ENCODE results near the gene FUT4. TPM values are rescaled to one million over a fixed set of nuclear protein-coding genes. Genes with fewer than 3 reads are reported as not detected.
"Not testable (repeated sequence)": the region's sequence is repeated elsewhere in the genome, so short reads cannot be mapped to it uniquely, and the experiment has no call there.

Gene FUT4
- total and polyA plus RNA-seq, 4 donors = 1.0 to 9.7 (median 7.2) TPM

DNA sequence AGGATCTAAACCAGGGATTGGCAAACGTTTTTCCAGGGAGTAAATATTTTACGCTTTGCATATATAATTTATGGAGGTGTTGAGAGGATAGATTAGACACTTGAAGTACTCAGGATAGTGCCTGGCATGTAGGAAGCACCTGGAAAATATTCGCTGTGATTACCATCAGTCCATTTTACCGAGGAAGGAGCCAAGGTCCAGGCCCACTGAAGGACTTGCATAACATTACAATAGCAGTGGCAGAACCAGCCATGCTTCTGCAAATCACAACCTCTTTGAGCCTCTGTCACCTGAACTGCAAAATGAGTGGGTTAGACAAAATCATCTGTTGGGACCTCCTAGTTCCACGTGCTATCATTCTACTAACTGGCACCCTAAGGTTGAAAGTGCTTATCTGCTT lies 5.4 kb downstream of the FUT4 start:
- Histone ChIP-seq H3K9me3 (ENCODE audit: control insufficient read depth in 4 of 4, insufficient read depth in 3 of 4, low read length in 3 of 4) (no peaks in the 10 kb centered on the region), H3K4me3 (no peak overlapping the region), H3K4me1 (ENCODE audit: control insufficient read depth in 5 of 5, insufficient read depth in 5 of 5, low read length in 5 of 5) (peaks cover 2 to 26% (median 8%) of the 10 kb centered on the region in 5 donors), H3K27me3 (ENCODE audit: control insufficient read depth in 3 of 3, insufficient read depth in 3 of 3, low read length in 2 of 3) (no peaks in the 10 kb centered on the region), H3K9ac (ENCODE audit: insufficient read depth in 1 of 2, low read length in 2 of 2) (no peak overlapping the region), H3K27ac (ENCODE audit: low read depth in 1 of 2, low read length in 1 of 2) (no peak overlapping the region), H3K36me3 (ENCODE audit: control insufficient read depth in 4 of 4, insufficient read depth in 4 of 4, low read length in 4 of 4) (peaks cover 0 to 9% (median 3%) of the 10 kb centered on the region in 4 donors)
- DNase-seq (no peak), ATAC-seq (ENCODE audit: insufficient read depth, low FRiP score) (no peak)
- 38 to 65% methylated on average over 5 of the region's 5 CpGs for WGBS, 2 donors
- TF ChIP-seq, protein P1, sequence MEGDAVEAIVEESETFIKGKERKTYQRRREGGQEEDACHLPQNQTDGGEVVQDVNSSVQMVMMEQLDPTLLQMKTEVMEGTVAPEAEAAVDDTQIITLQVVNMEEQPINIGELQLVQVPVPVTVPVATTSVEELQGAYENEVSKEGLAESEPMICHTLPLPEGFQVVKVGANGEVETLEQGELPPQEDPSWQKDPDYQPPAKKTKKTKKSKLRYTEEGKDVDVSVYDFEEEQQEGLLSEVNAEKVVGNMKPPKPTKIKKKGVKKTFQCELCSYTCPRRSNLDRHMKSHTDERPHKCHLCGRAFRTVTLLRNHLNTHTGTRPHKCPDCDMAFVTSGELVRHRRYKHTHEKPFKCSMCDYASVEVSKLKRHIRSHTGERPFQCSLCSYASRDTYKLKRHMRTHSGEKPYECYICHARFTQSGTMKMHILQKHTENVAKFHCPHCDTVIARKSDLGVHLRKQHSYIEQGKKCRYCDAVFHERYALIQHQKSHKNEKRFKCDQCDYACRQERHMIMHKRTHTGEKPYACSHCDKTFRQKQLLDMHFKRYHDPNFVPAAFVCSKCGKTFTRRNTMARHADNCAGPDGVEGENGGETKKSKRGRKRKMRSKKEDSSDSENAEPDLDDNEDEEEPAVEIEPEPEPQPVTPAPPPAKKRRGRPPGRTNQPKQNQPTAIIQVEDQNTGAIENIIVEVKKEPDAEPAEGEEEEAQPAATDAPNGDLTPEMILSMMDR (IDR thresholded peaks at IDR 0.05; ENCODE audit: control extremely low read depth, extremely low read depth) = no peak

DNA sequence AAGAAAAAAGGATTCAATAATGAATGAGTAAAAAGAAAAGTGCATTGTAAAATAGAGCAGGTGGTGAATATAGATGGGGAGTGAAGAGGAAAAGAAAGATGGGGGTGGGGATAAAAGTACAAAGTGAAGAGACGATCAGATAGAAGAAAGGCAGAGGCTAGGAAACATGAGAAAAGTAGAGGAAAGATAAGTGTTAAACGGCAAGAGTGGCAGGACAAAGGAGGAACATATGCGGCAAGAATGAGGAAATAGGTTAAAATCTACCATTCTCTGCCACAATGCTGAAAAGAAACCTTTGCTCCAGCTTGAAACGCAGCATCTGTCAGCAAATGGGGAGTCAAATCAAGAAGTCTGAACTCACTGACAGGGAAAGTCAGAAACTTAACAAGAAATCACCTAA lies 6.8 kb downstream of the FUT4 start:
- ATAC-seq (ENCODE audit: insufficient read depth, low FRiP score) (no peak), DNase-seq (no peak)
- Histone ChIP-seq H3K4me3 (no peak overlapping the region), H3K27ac (ENCODE audit: low read depth in 1 of 2, low read length in 1 of 2) (no peak overlapping the region), H3K36me3 (ENCODE audit: control insufficient read depth in 4 of 4, insufficient read depth in 4 of 4, low read length in 4 of 4) (peaks cover 0 to 5% (median 3%) of the 10 kb centered on the region in 4 donors), H3K9ac (ENCODE audit: insufficient read depth in 1 of 2, low read length in 2 of 2) (no peak overlapping the region), H3K27me3 (ENCODE audit: control insufficient read depth in 3 of 3, insufficient read depth in 3 of 3, low read length in 2 of 3) (no peaks in the 10 kb centered on the region), H3K9me3 (ENCODE audit: control insufficient read depth in 4 of 4, insufficient read depth in 3 of 4, low read length in 3 of 4) (no peaks in the 10 kb centered on the region), H3K4me1 (ENCODE audit: control insufficient read depth in 5 of 5, insufficient read depth in 5 of 5, low read length in 5 of 5) (peaks cover 2 to 17% (median 7%) of the 10 kb centered on the region in 5 donors)
- TF ChIP-seq, protein P1 (IDR thresholded peaks at IDR 0.05; ENCODE audit: control extremely low read depth, extremely low read depth) = no peak
- WGBS, 2 donors = 31 to 56% methylated on average over 4 of the region's 4 CpGs

DNA sequence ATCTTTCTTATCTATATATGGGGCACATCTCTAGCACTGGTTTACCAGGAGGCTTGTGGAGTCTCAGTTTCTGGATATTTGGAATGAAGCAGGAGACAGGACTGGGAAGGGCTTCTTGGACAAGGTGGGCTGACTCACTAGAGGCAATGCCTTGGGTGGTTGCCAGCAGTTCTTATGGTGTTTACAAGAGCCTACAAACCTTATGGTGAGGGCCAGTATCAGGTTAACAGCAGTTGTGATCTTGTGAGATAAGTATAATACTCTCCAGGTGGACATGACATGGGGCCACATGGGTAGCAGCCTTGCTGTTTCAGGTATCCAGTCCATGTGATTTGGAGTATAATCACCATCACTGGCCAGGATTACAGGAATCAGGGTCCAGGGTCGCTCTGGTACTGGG lies 10.2 kb downstream of the FUT4 start:
- Histone ChIP-seq H3K27me3 (ENCODE audit: control insufficient read depth in 3 of 3, insufficient read depth in 3 of 3, low read length in 2 of 3) (no peaks in the 10 kb centered on the region), H3K9ac (ENCODE audit: insufficient read depth in 1 of 2, low read length in 2 of 2) (no peak overlapping the region), H3K4me3 (no peak overlapping the region), H3K27ac (ENCODE audit: low read depth in 1 of 2, low read length in 1 of 2) (no peak overlapping the region), H3K4me1 (ENCODE audit: control insufficient read depth in 5 of 5, insufficient read depth in 5 of 5, low read length in 5 of 5) (peaks cover 0 to 8% (median 0%) of the 10 kb centered on the region in 5 donors), H3K9me3 (ENCODE audit: control insufficient read depth in 4 of 4, insufficient read depth in 3 of 4, low read length in 3 of 4) (no peaks in the 10 kb centered on the region), H3K36me3 (ENCODE audit: control insufficient read depth in 4 of 4, insufficient read depth in 4 of 4, low read length in 4 of 4) (peaks cover 0 to 4% (median 2%) of the 10 kb centered on the region in 4 donors)
- TF ChIP-seq, protein P1 (IDR thresholded peaks at IDR 0.05; ENCODE audit: control extremely low read depth, extremely low read depth) = no peak
- 38 to 96% methylated on average over 1 of the region's 1 CpG for WGBS, 2 donors
- ATAC-seq (ENCODE audit: insufficient read depth, low FRiP score) = no peak
- DNase-seq = no peak

DNA sequence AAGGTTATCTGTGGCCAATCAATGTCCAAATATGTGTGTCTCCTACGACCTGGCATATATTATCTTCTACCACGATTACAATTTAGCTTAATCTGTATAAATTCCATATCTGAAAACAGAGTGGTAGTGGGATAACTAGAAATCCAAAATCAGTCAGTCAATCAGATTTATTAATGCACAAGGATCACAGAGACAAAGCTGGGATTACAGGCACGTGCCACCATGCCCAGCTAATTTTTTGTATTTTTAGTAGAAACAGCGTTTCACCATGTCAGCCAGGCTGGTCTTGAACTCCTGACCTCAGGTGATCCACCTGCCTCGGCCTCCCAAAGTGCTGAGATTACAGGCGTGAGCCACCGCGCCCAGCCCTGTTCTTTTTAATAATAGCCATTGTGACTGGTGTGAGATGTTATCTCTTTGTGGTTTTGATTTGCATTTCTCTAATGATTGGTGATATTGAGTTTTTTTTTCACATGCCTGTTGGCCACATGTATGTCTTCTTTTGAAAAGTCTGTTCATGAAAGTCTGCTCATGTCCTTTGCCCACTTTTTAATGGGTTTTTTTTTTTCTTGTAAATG lies 12.1 kb downstream of the FUT4 start:
- not testable (repeated sequence) for H3K4me3 ChIP-seq; ATAC-seq (ENCODE audit: insufficient read depth, low FRiP score); H3K9me3 ChIP-seq (ENCODE audit: control insufficient read depth in 4 of 4, insufficient read depth in 3 of 4, low read length in 3 of 4); H3K9ac ChIP-seq (ENCODE audit: insufficient read depth in 1 of 2, low read length in 2 of 2); H3K4me1 ChIP-seq (ENCODE audit: control insufficient read depth in 5 of 5, insufficient read depth in 5 of 5, low read length in 5 of 5); H3K27me3 ChIP-seq (ENCODE audit: control insufficient read depth in 3 of 3, insufficient read depth in 3 of 3, low read length in 2 of 3); H3K36me3 ChIP-seq (ENCODE audit: control insufficient read depth in 4 of 4, insufficient read depth in 4 of 4, low read length in 4 of 4); H3K27ac ChIP-seq (ENCODE audit: low read depth in 1 of 2, low read length in 1 of 2); DNase-seq
- 84 to 91% methylated on average over 8 of the region's 8 CpGs for WGBS, 2 donors
